Limb (tissue), 2 donors: Measurements from ENCODE around the gene MGAT5B.
"Not testable (repeated sequence)": the region's sequence is repeated elsewhere in the genome, so short reads cannot be mapped to it uniquely, and the experiment has no call there.

Source experiments
- DNase-seq, 2 donors: peaks; one replicate each; pipeline ENCODE4 v3.0.0-alpha.2; 2016; ENCODE audit errors: extremely low spot score in 2 of 2

The MGAT5B gene

DNA sequence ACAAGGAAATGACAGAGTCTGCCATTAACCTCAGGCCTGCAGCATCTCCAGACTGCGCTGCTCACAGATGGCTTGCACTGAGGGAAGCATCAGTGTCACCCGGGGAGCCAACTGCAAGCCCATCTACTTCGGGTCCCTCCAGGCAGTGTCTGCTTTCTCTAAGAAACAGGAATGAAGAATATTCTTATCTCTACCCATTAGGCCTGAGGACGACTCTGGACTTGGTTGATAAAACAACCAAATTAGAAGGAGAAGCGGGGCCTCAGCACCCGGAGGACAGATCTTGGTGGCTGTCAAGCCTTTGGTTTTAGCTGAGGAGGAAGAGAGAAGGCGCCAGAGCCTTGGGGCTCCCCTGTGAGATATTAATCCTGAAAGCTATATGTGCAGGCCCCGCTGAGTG is 19.5 kb upstream of the MGAT5B start:
- no peak for DNase-seq

DNA sequence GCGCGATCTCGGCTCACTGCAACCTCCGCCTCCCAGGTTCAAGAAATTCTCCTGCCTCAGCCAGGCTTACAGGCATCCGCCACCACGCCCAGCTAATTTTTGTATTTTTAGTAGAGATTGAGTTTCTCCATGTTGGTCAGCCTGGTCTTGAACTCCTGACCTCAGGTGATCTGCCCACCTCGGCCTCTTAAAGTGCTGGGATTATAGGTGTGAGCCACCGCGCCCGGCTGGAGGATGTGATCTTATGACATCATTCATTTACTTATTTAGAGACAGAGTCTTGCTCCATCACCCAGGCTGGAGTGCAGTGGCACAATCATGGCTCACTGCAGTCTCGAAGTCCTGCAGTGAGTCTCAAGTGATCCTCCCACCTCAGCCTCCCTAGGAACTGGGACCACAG is 19.0 kb upstream of the MGAT5B start:
- not testable (repeated sequence) for DNase-seq

DNA sequence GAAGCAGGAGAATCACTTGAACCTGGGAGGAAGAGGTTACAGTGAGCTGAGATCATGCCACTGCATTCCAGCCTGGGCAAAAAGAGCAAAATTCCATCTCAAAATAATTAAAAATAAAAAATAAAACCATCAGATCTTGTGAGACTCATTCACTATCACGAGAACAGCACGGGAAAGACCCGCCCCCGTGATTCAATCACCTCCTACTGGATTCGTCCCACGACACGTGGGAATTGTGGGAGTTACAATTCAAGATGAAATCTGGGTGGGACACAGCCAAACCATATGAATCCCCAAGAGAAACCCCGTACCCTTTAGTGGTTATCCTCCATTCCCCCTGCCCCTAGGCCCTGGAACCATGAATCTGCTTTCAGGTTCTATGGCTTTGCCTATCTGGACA is 15.4 kb upstream of the MGAT5B start:
- DNase-seq = no peak

DNA sequence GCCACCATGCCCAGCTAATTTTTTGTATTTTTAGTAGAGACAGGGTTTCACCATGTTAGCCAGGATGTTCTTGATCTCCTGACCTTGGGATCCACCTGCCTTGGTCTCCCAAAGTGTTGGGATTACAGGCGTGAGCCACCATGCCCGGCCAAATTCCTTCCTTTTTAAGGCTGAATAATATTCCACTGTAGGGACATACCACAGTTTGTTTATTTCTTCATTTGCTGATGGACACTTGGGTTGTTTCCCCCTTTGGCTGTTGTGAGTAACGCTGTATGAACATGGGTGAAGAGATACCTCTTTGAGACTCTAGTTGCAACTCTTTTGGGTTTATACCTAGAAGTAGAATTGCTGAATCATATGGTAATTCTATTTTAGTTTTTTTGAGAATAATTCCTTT is 13.1 kb upstream of the MGAT5B start:
- DNase-seq = no peak

DNA sequence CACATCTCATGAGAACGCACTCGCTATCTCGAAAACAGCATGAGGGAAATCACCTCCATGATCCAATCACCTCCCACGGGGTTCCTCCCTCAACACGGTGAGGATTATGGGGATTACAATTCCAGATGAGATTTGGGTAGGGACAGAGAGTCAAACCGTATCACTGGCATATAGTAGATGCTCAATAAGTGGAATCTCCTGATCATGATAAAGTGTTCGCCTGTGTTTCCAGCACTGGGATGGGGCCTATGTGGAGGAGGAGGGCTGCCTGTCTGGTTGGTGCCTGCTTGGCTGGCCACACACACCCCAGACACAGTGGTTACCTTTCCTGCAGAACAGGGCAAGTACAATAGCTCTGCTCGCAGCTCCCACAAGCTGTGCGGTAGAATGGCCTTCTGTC is 6.1 kb upstream of the MGAT5B start:
- no peak for DNase-seq

DNA sequence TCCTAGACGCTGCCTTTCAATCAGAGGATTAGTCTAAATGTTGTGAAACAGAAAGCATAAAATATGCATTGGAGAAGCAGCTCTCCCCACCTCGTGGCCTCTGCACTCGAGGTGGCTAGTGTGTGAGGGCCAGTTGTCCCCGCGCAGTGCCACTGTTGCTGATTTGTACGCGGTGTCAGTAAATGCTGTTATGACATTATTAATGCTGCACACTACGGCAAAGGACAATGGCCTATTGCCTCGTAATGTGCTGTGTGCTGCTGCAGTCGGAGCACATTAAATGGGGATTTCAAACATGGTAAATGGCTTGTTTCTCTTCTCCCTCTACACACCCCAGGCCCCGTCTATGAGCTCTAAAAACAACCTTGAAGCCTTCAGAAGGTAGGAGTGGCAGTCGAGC is 5.7 kb upstream of the MGAT5B start:
- no peak for DNase-seq

DNA sequence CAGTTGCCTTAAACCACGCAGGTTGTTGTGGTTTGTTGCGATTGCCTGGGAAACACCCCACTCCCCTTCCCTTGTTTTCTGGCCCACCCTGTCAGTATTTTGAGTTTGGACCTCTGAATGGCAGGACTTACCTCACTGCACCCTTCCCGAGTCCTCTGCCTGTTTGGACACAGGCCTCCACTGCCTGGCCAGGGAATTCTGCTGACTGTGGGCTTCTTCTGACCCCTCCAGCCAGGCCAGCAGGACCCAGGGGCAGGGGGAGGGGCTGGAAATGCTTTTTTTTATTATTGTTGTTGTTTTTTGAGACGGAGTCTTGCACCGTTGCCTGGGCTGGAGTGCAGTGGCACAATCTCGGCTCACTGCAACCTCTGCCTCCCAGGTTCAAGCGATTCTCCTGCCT is 4.2 kb upstream of the MGAT5B start:
- DNase-seq = no peak

DNA sequence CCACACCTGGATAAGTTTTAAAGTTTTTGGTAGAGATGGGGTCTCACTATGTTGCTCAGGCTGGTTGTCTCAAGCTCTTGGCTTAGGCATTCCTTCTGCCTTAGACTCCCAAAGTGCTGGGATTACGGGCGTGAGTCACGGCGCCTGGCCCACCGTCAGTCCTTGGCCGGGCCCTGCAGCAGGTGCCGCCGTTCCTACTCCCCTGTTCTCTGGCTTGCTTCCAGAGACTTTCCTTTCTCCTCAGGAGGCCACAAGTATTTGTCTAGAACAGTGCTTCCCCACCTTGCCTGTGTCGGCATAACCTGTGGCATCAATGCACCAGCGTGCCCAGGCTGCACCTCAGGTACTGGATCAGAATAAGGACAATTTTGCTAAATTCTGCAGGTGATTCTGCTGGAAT is 3.0 kb upstream of the MGAT5B start:
- no peak for DNase-seq

DNA sequence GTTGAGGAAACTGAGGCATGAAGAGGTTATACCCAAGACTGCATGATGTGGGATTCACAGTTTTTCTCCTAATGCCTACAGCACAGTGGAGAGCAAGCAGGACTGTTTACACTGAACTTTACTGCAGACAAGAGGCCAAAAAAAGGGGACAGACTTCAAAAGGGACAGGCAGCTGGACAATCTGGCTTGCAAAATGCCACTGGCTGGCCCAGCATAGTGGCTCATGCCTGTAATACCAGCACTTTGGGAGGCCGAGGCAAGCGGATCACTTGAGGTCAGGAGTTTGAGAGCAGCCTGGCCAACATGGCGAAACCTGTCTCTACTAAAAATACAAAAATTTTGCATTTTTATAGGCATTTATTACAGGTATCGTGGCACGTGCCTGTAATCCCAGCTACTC is 2.0 kb upstream of the MGAT5B start:
- DNase-seq = no peak

DNA sequence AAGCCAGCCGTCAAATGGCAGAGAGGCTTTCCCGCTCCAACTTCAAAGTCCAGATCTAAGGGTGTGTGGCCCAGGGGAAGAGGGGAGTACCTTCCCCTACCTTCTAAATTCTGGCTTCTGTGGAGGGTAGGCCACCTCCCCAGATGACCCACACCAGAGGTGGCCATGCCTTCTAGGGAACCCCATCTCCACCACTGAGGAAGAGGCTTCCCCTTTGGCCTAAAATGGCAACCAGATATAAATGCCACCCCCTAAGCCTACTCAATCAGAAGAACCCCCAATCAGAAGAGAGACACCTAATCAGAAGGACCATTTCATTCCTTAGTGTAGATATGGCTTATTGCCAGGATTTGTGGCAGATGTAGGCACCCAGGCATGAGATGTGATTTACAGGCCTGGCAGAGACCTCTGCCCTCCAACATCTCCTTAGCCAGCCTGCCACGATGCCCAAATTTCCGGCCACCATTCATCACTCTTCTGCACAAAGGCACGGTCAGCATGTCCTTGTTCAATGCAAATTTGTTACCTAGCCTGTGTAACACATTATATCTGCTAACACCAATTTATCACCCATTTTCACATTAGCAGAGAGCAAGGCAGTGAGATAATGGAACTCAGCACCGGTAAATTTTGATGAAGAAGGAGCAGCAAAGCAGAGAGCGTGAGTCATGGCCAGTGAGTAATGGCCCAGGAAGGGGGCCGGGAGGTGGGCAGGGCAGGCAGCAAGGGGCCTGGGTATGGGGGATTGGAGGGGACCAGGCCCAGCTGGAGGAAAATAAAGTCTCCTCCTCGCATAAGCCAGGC is 1.2 kb upstream of the MGAT5B start:
- no peak for DNase-seq

DNA sequence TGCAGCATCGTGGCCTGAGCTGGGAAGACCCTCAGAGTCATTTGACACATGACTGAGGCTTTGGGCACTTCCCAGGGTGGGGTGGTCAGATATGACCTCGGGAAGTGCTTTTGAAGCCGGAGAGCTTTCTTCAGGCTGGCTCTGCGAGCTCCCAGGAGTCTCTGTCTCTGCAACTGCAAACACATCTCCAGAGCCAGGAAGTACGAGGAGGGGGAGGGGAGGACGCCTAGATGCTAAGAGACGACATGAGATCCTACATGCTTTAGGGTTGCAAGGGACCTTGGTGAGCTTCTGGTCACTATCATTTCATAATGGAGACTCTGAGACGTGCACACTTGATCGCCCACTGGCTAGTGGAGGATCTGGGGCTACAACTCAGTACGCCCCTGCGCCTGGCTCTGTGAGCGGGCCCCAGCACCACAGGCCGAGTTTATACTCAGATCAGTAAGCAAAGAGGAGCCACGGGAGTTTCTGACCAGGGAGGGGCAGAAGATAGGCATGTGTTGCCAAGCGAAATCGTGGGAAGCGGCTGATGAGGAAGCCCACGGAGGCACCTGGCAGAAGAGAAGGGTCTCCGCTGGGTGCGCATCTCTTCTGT is 527 bp upstream of the MGAT5B start:
- DNase-seq = no peak

DNA sequence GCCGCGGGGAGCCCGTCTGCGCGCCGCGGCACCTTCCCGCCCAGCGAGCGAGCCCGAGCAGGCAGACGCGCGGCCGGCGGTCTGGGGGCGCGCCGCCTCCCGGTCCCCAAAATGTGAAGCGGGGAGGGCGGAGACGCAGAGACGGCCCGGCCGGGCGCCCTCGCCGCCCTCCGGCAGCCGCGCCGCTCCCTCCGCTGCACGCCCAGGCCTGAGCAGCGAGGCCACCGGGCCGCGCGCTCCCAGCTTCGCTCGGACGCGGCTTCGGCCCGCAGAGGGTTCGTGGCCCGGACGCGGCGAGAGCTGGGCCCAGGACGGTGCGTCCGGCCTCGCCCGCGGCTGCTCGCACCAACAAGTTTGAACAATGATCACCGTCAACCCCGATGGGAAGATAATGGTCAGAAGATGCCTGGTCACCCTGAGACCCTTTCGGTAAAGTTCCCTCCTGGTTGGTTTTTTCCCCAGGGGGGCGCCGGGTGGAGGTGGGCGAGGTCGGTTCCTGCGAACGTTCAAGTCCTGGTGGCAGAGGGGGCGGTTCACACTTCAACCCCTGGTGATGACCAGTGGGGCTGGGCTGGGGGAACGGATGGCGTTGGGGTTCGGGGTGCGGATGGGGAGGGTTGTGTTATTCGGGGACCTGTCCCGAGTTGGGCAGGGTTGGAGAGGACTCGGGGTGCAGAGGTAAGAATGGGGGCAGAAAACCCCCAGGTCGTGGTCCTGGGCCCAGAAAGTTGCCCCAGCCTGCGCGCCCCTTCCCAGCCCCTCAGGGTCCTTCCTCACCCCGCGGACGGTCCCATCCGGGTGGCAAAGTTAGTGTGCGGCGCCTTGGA is 678 bp downstream of the MGAT5B start:
- DNase-seq = no peak

DNA sequence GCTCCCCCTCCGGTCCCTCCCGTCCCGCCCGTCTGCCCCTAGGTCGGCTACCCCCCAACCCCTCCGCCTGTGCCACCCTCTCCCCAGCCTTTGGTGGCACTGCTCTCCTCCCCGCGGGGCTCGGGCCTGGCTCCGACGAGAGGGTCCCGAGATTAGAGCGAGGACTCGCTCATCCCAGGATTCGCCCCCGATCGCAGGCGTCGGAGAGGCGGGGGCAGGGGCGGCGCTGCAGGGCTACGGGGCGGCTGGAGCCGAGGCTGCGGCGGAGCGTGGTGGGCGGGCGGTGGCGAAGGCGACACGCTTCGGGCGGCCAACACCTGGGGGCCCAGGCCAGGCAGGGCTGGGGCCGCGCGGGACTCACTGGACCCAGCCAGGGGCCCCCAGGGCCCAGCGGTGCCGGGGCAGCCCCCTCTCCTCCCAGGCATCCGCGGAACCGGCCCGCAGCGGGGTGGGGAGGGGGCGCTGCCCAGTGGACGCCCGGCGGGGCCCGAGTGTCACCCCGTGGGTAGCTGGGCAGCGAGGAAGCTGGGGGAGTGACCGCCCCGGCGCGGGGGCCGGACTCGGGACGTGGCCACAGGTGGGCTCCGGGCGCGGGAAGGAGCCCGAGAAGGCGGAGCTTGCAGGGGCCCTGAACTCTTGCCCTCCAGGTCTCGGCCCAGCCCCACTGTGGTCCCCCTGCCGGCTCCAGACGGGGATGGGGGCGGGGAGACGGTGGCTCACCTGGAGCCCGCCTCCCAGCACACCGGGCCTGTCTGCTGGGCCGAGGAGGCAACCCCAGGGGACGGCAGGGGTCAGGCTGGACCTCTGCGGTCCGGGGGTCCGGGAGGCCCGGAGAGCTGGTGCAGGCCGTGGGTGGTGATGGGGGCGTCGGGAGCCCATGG is 1.5 kb downstream of the MGAT5B start:
- no peak for DNase-seq

DNA sequence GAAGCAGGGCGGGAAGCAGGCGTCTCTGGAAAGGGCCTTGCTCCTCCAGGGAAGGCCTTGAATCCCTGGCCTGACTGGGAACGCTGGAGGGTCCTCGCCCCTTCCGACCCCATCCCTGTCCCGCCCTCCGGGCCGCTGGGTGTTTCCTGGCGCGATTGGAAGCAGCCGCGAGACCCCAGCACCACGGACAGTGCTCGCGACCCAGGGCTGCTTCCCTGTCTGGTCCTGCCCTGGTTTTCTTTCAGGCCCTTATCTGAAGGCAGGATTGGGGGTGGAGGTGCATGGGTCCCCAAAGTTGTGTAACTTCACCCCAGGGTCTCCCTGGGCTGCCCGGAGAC is 2.1 kb downstream of the MGAT5B start:
- DNase-seq = peak in 1 of 2 donors; percentile 58

DNA sequence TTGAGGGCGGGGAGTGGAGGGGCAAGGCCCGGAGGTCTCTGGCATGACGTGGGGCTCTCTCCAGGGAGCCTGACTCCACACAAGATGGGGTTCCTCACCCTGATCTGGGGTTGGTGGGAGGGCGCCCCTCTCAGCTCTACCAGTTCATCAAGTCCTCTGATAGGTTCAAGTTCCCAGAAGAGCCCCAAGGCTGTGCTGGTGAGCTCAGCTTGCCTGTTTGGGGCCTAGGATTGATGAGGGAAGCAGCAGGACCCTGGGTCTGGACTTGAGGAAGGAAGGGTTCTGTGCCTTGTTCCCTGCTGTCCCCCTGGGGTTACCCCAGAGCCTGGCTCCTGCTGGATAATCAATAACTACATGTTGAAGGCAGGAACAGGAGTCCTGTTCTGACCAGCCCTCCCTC is 3.5 kb downstream of the MGAT5B start:
- DNase-seq = no peak

DNA sequence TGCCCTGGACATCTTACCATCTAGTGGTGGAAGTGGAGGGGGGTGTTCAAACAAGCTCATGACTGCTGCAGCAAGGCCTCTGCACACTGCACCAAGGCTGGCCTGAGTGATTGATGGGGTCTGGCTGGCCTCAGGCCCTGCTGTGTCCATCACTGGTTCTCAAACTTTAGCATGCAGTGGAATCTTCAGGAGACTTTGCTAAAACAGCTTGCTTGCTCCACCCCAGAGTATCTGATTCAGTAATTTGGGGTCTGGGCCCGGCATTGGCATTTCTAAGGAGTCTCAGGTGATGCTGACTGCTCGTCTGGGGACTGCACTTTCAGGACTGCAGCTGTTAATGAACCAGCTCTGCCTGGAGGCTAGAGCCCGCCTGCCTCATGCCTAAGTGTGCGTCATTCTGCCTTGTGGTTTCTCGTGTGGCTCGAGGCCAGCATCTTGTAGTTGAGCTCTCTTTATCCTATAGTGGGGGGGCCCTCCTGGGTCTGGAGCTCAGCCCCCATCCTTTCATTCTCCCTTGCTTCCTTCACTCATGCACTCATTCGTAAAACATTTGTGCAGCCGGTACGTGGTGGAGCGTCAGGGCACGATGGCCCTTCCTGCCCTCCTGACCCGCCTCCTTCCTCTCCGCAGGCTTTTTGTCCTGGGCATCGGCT is 4.1 kb downstream of the MGAT5B start:
- no peak for DNase-seq

DNA sequence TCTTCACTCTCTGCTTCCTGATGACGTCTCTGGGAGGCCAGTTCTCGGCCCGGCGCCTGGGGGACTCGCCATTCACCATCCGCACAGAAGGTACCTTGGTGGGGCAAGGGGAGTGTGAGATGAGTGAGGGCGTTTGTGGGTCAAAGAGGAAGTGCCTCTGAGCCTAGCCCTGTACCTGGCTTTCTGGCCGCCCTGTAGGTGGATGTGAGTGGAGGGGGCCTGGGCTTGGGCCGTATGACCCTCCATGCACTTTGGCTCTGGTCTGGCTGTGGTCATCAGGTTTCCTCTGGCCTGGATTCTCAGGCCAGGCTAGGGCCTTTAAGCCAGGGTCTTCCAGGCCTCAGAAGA is 4.6 kb downstream of the MGAT5B start:
- DNase-seq = no peak

DNA sequence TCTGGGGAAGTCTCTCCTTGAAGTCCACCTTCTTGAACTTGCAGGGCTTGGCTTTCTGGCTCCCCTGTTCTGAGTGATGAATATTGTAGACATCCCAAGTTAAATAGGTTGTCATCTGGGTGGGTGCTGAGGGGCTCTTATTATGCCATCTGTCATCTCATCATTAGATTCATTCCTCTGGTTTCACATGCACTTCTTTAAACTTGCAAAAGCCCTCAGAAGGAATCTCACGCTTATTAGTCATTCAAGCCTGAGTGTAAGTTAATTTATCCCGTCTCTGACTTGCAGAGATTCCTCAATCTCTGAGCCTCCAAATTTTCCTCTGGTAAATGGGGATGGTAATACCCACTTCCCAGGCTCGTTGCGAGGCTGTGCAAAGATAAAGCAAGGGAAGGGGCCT is 5.7 kb downstream of the MGAT5B start:
- no peak for DNase-seq

DNA sequence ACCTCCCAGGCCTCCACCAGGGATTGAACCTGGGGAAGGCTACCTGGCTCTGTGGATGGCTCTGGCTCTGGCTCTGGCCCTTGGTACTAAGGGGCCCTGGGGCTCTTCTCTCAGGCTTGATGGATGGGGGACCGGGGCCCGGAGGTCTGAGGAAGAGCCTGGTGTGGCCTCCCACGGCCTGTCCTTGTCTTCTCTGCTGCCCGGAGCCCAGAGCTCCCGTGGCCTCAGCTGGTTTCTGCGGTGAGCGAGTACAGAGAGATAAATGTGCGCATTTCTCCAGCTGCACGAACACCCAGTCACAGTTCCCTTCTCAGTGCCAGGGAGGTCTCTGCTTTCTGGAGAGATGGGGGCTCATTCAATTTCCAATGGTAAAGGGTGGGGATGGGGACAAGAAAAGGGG is 9.2 kb downstream of the MGAT5B start:
- DNase-seq = no peak

DNA sequence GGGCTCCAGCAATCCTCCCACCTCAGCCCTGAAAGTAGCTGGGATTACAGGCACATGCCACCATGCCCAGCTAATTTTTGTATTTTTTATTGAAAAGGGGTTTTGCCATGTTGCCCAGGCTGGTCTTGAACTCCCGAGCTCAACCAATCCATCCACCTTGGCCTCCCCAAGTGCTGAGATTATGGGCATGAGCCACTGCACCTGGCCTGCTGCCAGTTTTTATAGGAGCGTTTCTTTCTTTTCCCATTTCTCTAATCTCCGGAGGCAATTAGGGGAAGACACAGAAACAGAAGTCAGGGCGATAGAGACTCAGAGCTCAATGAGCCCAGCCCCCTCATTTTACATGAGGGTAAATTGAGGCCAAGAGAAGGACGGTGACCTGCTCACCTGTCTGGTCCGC is 10.4 kb downstream of the MGAT5B start:
- DNase-seq = no peak

DNA sequence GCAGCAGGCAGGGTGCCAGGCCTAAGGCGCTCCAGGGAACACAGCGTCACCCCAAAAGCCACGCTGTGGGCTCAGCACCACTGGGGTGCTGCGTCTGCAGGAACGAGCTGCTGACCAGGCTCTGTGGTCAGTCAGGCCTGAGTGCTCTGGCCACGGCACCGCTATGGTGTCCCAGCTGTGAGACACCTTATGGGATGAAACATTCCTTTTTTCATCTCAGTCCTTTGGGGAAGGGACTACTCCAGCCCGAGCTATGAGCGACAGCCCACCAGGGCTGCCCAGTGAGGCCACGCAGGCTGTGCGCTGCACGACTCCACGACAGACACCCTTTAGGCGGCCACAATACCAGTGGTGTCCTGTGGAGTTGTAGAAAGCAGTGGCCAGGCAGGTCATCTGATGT is 11.1 kb downstream of the MGAT5B start:
- DNase-seq = no peak
